SK-MEL-5 (cell line): ENCODE results near the gene HAUS8. TPM values are rescaled to one million over a fixed set of nuclear protein-coding genes. Genes with fewer than 3 reads are reported as not detected.

Experiments used
- DNase-seq: peaks from one replicate; pipeline ENCODE4 v3.0.0-alpha.2; 2016; ENCODE audit warnings: low read depth, low spot score
- in situ Hi-C: cut with HindIII; loops from 2 replicates; pipeline ENCODE4 v1.10.0; 2016; ENCODE audit warnings: low sequenced_read_pairs, high pct_unique_total_duplicates, low pct_unique_long_range_greater_than_20kb
- total RNA-seq: library from RNA; depleted of rRNA; stranded (reverse); fragments of >200 nt; shearing (Covaris generic); gene quantifications from 2 replicates; pipeline ENCODE4 v1.2.3, GENCODE V29; 2014

Gene HAUS8
- total RNA-seq, 1 experiment from 2014 or later = 6.7 TPM

DNA sequence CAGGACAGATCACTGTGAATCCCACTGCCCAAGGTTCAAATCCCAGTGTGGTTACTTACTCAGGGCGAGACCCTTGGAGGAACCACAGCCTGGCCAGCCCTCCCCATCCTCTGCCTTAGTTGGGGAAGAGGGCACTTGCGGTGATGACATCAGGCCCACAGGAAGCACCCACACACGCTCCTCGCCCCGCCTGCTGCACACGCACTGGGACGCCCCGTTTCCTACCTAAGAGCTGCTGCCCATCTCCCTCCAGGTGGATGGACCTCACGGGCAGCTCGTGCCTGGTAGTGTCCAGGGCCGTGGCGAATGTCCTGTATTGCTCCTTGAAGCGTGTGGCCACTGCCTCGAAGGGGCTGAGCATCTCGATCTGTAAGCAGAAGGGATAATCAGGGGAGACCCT, 19.6 kb downstream of the HAUS8 start:
- DNase-seq = no peak
- in situ Hi-C loops = no loop called here

DNA sequence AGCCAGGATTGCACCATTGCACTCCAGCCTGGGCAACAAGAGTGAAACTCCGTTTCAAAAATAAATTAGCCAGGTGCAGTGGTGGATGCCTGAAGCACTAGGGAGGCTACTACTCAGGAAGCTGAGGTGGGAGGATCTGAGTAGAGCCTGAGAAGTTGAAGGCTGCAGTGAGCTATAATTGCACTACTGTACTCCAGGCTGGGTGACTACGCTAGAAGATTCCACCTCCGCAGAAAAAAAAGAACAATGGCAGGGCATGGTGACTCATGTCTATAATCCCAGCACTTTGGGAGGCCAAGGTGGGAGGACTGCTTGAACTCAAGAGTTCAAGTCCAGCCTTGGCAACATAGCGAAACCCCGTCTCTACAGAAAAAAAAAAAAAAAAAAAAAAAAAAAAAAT, 20.5 kb downstream of the HAUS8 start:
- no peak for DNase-seq
- in situ Hi-C loops = no loop called here

DNA sequence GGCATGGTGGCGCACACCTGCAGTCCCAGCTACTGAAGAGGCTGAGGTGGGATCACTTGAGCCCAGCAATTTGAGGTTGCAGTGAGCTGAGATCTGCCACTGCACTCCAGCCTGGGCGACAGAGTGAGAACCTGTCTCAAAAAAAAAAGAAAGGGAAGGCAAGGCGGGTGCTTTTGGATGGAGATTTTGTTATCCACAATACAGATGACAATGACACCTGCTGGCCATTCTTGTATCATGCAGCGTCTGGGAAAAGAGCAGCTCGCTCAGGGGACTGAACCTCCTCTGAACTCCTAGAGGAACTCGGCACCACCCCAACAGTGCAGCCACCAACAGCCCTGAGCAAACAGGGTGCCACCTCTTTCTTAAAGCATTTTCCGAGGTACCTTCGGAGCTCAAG, 22.8 kb downstream of the HAUS8 start:
- peak; percentile 55 for DNase-seq
- in situ Hi-C loops = no loop called here

DNA sequence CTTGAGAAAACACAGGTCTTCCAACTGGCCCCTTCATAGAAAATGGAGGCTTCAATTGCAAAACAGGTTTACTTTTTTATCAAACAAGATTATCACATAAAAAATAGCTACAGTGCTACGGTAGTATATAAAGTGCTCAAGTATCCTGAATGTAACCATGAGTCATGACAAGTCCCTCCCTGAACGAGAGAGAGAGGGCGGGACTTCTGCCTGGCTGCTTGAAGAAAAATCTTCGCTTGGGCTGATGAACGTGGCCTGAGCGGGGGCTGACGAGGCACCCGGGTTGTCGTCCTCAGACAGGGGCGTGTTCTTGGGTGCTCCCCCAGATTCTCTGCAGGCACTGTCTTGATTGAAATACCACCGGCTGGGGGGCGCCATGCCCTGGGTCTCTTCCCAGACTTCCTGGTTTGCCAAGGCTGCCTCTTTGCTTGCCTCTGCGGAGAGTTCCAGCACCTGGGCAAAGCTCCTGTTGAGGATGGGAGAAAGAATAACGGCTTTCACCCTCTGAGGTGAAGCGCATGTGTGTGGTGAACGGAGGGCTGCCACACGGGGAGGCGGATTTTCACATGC, 25.5 kb downstream of the HAUS8 start:
- DNase-seq = no peak
- in situ Hi-C loops = no loop called here

DNA sequence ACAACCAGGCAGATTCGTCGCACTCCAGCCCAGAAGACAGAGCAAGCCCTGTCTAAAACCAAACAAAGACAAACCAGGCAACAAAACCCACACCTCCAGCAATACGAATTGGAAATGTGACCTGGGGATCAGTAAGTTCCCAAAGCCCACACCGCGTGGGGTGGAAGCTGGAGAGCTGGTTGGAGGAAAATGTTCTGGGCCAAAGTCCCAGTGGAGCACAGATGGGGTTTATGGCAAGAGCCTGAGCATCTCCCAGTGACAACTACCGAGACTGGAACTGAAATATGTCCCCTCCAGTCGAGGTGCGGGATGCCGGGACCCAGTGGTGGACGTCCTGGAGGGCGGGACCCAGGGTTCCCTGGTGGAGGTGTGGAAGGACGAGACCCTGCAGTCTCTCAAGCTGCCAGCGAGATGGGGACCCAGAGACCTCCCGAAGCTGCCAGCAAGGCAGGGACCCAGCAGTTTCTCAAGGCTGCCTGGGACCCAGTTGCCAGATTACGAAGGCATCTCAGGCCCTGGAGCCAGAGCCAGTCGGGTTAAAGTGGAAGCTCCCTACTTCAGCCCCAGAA, 26.3 kb downstream of the HAUS8 start:
- in situ Hi-C loops = no loop called here
- no peak for DNase-seq

DNA sequence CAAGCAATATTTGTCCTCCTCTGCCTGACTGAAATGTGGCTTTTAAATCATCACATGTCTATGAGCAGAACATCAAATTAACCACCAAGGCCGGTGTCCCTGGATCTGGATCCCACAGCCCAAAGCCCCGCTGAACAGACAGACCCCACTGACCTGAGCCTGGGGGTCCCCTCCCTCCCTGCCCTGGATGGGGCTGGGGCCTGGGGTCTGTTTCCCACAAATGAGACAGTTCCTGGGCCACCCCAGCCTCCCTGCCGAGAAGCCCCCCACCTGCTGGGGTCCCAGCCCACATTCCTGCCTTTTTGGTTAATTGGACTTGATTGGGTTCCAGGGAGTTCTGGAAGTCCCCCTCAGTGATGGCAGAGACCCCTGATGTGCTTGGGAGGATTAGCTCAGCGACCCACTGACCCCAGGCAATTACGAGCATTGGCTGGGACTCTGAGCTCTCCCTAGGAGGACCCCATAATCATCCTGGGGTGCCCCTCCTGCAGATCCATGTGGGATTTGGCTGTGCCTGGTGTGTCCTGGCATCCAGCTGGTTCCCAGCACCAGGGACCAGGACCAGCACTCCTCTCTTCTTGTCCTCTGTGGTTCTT, 29.2 kb downstream of the HAUS8 start:
- DNase-seq = no peak
- in situ Hi-C loops = no loop called here

DNA sequence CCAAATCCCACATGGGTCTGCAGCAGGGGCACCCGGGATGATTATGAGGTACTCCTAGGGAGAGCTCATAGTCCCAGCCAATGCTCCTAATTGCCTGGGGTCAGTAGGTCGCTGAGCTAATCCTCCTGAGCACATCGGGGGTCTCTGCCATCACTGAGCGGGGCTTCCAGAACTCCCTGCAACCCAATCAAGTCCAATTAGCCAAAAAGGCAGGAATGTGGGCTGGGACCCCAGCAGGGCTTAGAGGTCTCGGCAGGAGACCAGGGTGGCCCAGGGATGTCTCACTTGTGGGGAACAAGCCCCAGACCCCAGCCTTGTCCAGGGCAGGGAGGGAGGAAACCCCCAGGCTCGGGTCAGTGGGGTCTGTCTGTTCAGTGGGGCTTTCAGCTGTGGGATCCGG, 31.5 kb downstream of the HAUS8 start:
- no peak for DNase-seq
- in situ Hi-C loops = no loop called here

DNA sequence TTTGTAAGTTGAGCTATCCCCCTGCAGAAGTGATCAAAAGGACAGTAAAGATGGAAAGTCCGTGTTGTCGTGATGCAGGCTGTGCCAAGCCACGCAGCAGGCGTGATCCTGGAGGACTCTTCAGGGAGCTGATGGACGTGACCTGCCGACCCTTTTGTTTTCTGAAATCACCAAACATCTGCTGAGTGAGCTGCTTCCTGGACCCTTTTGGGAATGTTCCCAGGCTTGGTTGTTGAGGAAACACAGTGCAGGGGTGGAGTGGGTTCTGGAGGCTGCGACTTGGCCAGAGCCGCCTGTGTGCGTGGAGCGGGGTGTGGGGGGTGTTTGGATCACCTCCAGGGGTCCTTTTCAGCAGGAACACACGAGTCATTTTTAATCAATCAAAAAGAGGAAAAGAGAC, 33.3 kb downstream of the HAUS8 start:
- no peak for DNase-seq
- in situ Hi-C loops = no loop called here

DNA sequence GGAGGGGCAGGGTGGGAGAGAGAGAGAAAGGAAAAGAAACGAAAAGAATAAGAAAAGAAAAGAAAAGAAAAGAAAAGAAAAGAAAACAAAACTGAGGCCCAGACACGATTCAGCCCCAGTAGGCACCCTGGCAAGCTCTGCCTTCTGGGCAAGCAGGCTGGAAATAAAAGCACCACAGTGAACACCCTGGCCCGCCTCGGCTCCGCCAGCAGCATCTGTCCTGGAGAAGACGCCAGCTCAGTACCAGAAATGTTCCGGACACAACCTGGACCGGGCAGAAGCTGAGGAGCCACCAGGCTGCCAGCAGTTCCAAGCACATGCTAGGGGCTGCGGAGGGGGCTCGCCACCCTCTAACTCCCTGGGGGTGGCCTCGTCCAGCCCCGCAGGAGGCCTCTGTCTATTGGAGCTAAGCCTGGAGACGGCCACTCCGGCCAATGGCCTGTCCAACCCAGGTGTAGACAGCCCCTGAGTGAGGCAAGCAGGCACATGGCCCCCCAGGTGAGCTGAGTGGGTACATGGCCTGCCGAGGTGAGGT, 37.2 kb downstream of the HAUS8 start:
- DNase-seq = no peak
- in situ Hi-C loops = no loop called here

DNA sequence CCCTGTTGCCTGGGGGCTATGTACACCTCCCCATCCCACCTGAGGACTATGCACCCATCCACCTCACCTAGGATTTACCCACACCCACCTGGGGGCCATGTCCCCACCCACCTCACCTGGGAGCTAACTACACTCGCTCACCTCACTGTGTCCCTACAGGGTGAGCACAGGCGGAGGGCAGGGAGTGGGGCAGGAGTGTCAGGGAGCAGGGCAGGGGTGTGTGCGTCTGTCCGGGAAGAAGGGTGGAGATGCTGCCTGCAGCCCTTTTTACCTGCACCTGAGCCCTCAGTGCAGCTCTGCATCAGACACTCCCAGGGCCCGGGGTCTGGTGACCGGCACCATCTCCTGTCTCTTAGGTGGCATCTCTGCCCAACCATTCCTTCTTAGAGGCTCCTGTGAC, 38.1 kb downstream of the HAUS8 start:
- no peak for DNase-seq
- in situ Hi-C loops = no loop called here

DNA sequence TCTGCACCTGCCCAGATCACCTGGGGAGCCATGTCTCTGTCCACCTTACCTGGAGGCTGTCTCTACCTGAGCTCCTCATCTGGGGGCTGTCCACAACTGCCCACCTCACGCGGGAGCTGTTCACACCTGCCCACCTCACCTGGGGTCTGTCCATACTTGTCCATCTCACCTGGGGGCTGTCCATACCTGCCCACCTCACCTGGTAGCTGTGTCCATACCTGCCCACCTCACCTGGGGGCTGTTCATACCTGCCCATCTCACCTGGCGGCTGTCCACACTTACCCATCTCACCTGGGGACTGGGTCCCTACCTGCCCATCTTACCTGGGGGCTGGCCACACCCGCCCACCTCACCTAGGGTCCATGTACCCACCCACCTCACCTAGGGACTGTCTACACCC, 38.6 kb downstream of the HAUS8 start:
- in situ Hi-C loops = no loop called here
- DNase-seq = no peak

DNA sequence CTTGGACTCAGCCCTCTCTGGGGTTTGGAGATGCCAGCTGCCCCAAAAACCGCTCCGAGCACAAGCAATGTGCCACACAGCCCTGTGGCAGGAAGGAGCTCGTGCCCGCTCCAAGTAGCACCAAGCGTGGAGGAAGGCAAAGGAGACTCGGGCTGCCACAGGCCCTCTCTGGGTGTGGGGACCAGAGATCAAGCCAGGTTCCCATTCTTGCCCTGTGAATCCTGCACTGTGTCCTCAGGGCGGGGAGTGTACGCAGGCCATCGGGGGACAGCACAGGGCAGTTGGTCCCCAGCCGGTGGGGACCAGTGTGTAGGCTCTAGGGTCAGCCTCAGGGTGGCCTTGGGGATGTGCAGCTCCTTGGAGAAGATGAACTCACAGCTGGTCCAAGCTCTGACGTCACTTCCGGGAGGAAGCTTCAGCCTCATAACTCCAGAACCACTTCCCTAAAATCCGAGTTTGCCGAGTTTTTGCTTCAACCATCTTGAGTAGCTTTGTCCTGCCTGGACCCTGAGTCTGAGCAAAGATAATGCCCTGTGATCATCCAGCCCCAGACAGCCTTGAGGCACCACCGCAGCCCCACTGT, 39.3 kb downstream of the HAUS8 start:
- in situ Hi-C loops = no loop called here
- peak; percentile 19 for DNase-seq

DNA sequence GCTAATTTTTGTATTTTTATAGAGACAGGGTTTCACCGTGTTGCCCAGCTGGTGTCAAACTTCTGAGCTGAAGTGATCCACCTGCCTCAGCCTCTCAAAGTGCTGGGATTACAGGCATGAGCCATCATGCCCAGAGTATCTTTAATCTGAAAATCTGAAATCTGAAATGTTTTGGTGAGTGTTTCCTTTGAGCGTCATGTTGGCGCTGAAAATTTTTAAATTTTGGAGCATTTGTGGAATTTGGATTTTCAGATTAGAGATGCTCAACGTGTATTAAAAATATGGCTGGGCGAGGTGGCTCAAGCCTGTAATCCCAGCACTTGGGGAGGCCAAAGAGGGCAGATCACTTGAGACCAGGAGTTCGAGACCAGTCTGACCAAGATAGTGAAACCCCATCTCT, 43.5 kb downstream of the HAUS8 start:
- no peak for DNase-seq
- in situ Hi-C loops = no loop called here

DNA sequence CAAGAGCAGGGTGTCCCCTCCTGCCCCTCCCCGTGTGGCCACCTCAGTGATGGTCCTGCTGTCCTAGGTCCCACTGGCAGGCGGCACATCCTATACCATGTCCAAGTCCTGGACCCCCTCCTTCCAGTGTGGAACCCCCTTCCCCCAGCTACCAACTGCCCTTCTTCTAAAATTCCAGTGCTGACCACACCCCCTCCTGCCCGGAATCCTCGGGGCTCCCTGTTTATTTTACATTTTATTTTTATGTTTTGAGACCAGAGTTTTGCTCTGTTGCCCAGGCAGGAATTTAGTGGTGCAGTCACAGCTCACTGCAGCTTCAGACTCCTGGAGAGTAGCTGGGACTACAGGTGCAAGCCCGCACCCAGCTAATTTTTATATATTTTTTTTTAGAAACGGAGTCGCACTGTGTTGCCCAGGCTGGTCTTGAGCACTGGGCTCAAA, 47.7 kb downstream of the HAUS8 start:
- no peak for DNase-seq
- in situ Hi-C loops = no loop called here

DNA sequence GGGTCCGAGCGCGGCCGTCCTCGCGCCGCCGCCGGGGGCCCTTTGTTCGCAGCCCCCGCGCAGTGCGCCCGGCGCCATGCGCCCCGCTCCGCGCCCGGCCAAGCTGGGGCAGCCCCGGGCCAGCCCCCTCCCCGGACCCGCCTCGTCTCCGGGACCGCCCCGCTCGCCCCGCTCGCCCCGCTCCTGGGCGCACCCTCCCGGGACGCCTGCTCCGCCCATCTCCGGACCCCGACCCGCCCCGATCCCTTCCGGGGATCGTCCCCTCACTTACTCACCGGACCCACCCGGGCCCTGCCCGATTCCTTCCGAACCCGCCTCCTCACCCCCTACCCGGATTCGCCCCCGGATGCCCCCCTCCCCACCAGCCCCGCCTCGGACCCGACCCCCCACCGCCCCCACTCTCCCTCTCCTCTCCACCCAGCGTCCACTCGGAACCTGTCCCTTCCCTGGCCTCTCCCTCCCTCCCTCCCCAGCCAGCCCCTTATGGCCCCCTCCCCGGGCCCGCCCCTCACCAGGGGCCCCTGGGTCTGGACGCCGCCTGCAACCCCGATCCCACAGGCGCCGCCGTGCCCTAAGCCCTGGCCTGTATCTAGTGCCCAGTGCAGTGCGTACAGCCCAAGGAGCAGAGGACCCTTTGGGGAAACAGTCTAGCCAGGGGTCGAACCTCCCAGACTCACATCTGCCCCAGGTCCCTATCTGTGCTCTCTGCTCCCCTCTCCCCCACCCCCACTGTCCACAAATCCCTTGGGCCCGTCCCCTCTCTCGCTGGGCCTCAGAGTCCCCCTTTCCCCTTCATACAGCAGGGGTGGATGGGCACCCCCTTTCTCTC, 48.3 kb downstream of the HAUS8 start, which contains the start of gene CPAMD8:
TSS of gene CPAMD8 (minus strand) at position 105 of the 829 bp plus-strand sequence. CDS start 168 bp downstream, outside the sequence.
- in situ Hi-C loops = no loop called here

DNA sequence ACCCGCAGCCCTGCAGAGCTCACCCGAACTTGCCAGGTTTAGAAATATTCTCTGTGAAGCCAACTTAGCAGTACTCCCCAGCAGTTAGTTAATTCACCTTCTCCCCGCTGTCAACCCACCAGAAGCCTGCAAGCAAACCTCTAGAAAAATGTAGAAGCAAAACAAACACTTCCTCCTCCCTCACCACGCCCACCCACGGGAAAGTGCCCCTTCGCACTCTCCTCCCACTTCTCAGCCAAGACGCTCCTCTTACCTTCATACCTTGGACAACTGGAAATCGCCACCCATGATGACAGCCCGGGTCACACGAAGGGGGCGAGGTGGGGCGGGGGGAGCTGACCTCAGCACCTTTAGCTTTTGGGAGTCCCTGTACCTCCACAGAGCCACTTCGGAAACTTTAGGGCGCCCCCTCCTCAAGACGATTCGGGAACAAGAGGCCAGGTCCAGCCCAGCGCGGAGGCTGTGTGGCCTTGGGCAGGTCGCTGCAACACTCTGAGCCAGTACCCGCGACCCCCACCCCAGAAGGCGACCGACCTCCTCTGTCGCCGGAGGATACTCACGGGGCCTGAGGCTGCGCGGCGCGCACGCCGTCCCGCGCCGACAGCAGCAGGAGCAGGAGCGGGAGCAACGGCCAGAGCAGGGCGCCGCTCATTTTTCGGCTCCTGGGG, 49.1 kb downstream of the HAUS8 start:
- no peak for DNase-seq
- in situ Hi-C loops = no loop called here

More for the DNA sequence above, 48.3 kb downstream of the HAUS8 start, which contains the start of gene CPAMD8:
- DNase-seq = no peak

DNA sequence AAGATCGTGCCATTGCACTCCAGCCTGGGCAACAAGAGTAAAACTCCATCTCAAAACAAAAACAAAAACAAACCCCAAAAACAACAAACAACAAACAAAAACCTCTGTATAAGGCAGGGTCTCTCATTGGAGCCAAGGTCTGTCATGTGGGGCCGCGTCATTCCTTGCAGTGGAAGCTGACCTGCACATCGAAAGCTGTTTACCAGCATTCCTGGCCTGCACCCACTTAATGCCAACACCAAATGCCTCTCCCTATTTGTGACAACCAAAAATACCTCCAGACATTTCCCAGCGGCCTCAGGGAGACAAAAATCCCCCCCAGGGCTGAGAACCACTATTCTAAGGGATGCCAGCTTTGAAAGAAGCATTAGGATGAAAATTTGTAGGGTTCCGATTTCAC, 49.9 kb downstream of the HAUS8 start:
- in situ Hi-C loops = no loop called here
- DNase-seq = no peak
